Measurements from ENCODE around the gene LEKR1.

Gene LEKR1

GRCh38 chr3:156975721-156976120 is 149.6 kb downstream of the LEKR1 start:
- H3K27ac ChIP-seq = no peak overlapping the region
- no peak for TF ChIP-seq CTCF (conservative IDR thresholded peaks at IDR 0.05)

GRCh38 chr3:156976933-156977332 is 150.8 kb downstream of the LEKR1 start:
- no peak overlapping the region for H3K27ac ChIP-seq
- TF ChIP-seq CTCF (conservative IDR thresholded peaks at IDR 0.05) = no peak

GRCh38 chr3:156978481-156978961 is 152.4 kb downstream of the LEKR1 start:
- H3K27ac ChIP-seq = no peak overlapping the region
- TF ChIP-seq CTCF (conservative IDR thresholded peaks at IDR 0.05) = no peak

- no peak for TF ChIP-seq CTCF (conservative IDR thresholded peaks at IDR 0.05)
- no peak overlapping the region for H3K27ac ChIP-seq
Measured at GRCh38 chr3:156981005-156981404, 154.9 kb downstream of the LEKR1 start.

GRCh38 chr3:156983559-156983958 is 157.4 kb downstream of the LEKR1 start:
- no peak for TF ChIP-seq CTCF (conservative IDR thresholded peaks at IDR 0.05)
- H3K27ac ChIP-seq = no peak overlapping the region

- H3K27ac ChIP-seq = no peak overlapping the region
- no peak for TF ChIP-seq CTCF (conservative IDR thresholded peaks at IDR 0.05)
Measured at GRCh38 chr3:156985711-156986110, 159.6 kb downstream of the LEKR1 start.

GRCh38 chr3:156987946-156988345 is 161.8 kb downstream of the LEKR1 start:
- H3K27ac ChIP-seq = no peak overlapping the region
- no peak for TF ChIP-seq CTCF (conservative IDR thresholded peaks at IDR 0.05)

- TF ChIP-seq CTCF (conservative IDR thresholded peaks at IDR 0.05) = no peak
Measured at GRCh38 chr3:156997351-156997750, 171.2 kb downstream of the LEKR1 start.

More at GRCh38 chr3:156997351-156997750, 171.2 kb downstream of the LEKR1 start:
- no peak overlapping the region for H3K27ac ChIP-seq

Data from VCaP (cell line).